Hepatic stellate cell (primary cell): ENCODE measurements around the gene HOXD8.

Experiments used
- DNase-seq: peaks from one replicate; pipeline ENCODE4 v3.0.0; 2011; ENCODE audit warnings: low spot score

Gene HOXD8

DNA sequence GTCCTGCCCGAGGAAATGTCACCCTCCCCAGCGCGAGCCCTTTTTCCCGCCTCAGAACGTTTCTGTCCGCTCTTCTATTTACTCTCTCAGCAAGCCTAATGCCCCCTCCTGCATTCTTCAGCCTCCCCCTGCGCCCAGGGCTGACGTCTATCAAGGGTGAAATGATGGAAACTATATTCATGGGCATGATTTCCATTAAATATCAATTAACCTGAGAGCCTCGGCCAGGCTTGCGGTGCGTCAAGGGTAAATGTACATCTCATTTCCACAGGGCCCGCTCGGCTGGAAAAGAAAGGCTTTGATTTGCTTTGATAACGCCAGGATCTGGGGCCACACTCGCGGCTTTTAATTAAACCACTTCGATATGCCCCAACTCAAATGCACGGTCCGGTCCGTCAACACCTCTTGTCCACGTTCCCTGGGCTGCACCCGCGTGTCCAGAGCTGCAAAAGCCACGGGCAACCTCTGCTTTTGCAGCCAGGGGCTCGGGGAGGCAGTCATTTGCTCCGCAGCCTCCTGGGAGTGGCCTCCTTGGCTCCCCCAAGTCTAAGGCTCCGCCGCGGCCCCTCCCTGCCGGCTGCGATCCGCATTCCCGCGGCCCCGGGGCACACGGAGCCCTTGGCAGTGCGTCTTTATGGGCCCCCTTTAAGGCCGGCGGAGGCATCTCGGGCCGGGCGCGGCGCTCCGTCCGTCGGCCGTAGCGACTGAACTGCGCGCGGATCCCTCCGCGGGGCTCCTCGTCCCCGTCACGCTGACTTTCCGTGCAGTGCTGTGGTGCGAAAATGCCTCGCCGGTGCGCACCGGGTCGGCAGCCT is at the start of gene HOXD8:
Gene HOXD8 (plus strand): TSS at position 724 of the 815 bp plus-strand sequence. CDS start 662 bp downstream, outside the sequence.
- no peak for DNase-seq

- no peak for DNase-seq
These were observed 49.5 kb upstream of the HOXD8 start for GRCh38 chr2:176079831-176080539.

DNA sequence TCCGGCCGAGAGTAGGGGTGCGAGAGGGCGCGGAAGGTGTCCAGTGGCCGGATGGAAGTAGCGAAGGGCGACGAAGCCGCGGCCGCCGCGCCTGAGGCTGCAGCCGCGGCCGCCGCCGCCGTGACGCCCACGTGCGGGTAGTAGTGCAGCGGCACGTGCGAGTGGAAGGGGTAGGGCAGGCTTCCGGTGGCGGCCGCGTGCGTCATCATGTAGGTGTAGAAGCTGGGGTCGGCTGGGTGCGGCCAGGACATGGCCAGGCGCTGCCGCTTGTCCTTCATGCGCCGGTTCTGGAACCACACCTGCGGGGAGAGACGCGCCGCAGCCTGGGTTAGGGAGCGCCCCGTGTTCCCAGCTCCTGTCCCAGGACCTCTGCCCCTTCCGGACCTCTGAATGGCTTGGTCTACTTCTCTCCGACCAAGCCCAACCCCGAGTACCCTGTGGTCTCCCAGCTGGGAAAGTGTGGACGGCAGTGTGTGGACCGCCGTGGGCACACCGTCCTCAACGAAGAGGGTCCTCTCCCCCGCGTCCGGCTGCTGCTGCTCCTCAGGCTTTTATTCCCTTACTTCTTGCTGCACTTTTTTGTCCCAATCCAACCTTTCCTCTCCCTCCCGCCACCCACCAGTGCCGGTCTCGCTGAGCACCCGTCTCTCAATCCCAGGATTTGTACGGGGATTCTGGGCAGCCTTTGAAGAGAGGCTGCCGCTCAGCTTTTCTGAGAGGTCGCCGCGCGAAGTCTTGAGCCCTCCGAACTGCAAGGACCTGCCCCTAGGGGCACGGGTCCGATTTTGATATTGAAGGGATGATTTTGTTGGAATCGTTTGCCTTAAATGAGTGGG is 48.7 kb upstream of the HOXD8 start:
- no peak for DNase-seq

- DNase-seq: no peak
These were observed 48.1 kb upstream of the HOXD8 start for GRCh38 chr2:176081376-176081836.

DNA sequence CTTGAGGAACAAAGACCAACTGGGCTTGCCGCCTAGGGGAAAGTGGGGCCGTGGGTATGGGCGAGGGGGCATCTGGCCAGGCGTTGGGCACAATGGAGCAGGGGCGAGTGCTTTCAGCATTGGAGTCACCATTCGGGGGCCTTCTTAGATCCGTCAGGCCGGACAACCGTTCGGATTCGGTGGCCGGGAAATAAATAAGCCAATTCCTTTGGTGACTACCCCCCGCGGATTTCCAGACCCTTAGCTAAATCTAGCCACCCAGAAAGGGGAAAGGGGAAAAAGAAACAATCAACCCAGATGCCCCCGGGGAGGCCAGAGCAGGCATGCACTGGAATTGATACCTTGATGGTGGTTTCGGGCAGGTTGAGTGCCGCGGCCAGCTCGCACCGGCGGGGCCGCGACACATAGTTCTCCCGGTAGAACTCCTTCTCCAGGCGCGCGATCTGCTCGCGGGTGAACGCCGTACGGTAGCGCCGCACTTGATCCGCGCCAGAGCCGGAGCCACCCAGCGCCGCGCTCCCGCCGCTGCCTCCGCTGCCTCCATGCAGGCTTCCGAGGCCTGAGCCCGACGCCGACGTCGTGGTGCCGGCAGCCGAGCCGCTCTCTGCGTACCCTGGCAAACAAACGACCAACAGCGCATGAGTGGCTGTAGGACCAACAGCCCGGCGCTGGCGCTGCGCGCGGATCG is 47.5 kb upstream of the HOXD8 start:
- DNase-seq: no peak

DNA sequence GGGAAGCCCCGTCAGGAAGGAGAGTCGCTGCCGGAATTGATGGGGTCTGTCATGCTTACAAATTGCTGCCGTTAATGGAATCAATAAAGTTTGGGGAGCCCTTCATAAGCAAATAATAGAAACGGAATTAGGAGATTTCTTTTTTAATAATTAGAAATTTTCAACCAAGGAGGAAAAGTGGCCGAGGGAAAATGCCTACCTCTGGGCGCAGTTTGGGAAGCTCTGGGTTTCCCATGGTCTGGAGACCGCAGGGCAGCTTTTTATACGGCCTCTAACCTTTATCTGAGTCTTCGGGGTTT is 47.0 kb upstream of the HOXD8 start:
- no peak for DNase-seq

DNA sequence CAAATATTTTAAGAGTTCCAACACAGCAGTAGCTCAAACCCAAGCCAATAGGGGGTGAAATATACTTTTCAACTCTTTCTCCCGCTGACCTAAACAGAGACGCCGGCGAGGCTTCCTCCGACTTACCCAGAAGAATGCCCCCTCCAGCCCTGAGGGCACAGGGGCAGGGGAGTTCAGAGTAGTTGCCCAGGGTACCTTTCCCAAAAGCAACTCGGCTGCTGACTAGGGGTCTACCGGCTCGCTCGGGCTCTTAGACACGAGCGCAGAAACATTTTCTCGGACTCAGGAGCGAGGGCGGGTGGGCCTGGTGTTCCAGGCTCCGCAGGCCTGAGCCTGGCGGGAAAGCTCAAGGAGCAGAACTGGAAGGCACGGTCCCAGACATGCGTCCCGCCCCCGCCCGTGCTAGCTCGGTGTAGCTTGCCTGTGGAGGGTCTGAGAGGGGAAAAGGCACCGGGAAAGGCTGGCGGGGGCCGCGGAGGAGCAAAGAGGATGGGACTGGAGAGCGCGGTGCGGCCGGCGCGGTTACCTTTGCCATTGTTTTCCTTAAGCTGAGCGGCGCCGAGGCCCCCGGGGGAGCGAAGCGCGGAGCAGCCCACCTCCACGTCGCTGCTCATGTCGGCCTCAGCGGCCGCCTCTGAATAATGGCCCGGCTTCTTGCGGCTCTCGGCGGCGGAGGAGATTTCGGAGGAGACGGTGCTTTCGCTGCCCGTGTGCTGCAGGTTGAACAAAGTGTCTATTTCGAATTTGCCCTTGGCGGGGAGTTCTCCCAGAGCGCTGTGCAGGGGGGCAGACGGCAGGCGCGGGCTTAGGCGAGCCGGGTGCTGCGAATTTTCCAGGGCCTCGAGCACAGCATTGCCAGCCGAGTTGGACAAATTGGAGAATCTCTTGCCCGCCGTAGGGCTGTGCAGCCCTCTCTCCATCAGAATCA is 46.4 kb upstream of the HOXD8 start:
- no peak for DNase-seq

DNA sequence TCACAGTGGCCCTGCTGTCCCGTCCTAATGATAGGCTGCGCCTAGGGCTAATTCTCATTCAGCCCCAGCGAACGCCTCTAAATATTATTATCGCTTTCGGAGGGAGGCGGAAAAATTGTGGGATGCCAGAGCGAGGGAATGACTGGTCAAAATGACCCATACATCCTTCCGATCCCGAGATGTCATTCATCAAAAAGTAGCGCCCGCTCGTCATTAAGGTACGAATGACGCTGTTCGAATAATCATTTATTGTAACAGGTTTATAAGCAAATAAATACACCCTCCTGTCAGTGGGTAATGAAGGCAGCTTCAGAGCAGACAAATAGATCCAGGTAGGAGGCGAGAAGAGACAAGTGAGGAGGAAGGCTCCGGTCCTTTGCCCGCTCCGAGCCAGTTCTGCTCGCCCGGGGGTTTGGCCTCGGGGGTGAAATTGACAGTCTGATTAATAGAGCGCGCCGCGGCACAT is 45.7 kb upstream of the HOXD8 start, which contains the start of gene EVX2:
Gene EVX2 (minus strand): TSS at position 167 of the 466 bp plus-strand sequence. CDS start 186 bp downstream, outside the sequence.
- DNase-seq: no peak

GRCh38 chr2:176084611-176085119 is 44.8 kb upstream of the HOXD8 start:
- DNase-seq: no peak

DNA sequence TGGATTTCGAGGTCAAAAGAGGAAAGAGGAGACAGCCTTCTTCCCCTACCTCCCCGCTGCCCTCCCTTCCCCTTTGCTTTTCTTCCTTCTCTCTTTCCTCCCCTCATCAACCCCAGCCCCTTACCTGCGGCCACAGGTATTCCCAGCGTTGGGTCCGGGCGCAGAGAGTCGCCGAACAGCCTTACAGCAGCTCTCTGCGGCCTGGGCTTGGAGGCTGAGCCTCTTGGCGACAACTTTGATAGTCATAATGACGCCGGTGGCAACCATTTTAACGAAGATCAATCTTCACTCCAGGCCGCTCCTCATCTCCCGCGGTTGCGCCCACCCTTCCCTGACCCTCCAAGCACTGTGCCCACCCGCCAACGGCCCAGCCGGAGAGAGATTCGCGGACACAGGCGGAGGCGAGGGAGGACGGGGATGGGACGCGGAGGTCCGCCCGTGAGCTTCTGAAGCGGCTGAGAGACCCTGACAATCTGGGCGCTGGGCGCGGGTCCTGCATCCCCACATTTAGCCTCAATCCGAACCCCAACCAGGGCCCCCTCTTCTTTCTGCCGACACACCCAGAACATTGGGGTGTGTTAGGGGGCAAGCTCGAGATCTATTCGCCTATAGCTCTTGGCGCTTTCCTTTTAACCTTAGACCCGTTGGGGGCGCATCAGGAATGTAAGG is 44.3 kb upstream of the HOXD8 start:
- no peak for DNase-seq

DNA sequence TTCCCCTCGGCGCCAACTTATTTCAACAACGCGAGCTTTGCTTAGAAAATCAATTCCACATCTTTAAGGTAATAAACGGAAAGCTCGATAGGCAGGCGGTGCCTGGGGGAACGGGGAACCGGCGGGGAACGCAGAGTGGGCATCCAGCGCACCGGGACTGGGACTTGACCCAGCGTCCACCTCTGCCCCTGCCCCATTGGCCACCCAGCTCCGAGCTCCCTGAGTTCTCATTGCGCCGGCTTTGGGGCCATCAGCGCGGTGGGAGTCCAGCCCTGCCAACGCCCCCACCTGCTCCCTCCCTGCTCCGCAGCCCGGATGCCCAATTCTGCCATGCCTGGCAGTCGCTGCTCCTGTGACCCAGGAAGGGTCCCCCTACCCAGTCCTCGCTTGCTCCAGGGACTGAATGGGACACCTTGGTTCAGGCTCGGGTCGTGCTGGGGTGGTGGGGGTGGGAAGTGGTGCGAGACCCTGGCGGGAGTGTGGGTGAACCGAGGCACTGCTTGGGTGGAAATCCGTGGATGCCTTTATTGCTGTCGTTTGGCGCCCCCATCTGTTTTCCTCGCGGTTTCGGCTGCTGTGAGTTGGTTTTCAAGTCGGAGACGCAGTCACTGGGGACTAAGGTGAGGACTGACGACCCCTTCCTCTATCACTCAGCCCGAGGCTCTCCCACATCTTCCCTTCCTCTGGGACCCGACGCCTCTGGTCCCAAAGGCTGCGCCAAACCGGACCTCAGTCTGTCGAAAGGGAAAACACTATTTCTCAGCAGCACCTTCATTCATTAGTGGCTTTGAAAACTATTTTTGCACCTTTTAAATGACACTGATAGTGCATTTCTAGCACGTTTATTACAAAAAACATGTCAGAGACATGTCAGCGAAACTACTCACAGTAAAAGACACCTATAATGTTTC is 43.4 kb upstream of the HOXD8 start:
- no peak for DNase-seq

DNA sequence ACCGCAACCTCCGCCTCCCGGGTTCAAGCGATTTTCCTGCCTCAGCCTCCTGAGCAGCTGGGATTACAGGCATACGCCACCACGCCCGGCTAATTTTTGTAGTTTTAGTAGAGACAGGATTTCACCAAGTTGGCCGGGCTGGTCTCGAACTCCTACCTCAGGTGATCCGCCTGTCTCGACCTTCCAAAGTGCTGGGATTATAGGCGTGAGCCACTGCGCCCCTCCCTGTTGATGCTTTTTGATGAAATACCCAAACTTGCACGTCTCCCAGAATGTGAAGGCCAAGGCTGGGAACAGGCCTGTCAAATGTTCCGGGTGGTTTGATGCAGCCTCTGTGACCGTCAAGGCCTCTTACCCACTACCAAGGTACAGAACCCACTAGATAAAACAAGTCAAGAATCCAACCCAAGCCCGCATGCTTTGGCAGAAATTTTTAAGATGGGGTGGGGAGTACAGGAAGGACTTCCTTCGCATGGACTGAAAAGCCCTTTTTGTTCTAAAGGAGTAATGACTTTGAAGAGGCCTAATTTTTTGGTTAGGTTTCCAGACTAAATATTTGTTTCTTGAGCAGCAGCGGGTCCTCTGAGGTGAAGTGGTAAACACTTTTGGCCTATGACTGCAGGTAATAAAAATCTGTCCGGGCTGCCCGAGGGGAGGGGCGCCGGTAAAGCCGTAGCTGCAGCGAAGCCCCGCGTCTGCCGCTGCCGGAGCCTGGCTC is 42.0 kb upstream of the HOXD8 start:
- no peak for DNase-seq

DNA sequence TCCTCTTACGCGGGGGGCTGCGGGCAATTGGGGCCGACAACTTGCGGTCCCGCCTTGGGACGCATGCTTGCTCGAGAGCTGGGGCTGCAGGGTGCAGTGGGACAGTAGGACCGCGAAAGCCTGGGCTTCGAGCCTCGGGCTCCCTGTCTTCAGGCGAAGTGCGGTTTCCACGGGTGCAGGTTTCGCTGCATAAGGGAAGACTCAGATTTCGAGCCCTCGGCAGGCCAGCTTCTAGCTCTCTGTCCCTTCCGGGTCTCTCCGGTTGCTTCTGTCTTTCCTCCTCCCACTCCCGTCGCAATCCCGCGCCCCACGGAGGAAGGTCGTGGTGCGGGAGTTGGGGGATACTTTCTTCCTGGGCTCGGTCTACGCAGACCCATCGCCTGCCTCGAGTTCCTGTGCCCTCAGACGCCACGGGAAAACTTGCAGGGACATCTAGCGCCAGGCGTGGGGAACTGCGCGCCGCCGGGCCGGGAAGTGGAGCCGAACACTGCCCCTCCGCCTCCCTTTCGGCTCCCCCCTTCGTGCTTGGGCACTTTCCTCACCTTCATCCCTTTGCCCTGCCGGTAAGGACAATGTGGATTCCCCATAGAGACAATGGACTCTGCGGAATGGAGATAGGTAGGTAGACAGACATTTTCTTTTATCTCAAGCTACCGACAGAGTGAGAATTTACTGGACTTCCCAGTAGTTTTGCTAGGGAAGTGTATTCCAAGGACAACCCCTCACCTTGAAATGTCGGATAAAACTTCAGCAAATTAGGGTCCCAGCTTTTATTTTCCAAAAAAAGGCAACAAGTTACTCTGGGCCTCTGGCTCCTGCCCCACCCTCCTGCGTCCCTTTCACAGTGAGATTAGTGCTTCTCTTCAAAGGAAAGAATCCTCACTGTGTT is 41.2 kb upstream of the HOXD8 start:
- DNase-seq: peak; percentile 73

GRCh38 chr2:176088937-176089842 is 40.3 kb upstream of the HOXD8 start:
- DNase-seq: no peak

DNA sequence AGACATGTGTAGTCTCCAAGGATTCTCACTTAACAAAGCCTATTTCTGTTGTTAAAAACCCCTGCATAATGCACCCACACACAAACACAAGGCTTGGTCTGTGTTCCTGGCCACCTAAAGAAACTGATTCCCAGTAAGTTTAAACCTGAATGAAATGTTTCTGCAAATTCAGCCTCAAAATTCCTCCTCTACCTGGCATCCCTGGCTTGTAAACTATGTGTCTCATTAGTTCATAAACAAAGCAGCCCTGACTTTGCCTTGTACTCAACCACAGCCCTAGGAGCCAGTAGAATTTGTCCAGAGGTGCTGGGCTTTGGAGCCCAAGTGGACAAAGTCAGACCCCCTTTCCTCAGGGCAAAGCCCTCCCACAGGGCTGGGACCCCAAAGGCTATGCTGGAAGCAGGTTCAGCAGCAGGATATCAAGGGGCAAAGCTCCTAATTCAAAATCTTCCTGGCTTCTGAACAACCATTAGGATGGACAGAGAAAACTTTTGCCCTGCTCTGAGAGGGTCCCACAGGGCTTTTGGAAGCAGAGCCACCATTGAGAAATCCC is 39.6 kb upstream of the HOXD8 start:
- no peak for DNase-seq

- no peak for DNase-seq
These were observed 38.6 kb upstream of the HOXD8 start for GRCh38 chr2:176090862-176091261.
